ENCODE data around the gene RNF208. TPM values are rescaled to one million over a fixed set of nuclear protein-coding genes. Genes with fewer than 3 reads are reported as not detected.

Gene RNF208
- polyA plus RNA-seq, 1 donor (not counting 4 experiments of a cell fraction or from before 2014, with no cell fraction given): not detected

DNA sequence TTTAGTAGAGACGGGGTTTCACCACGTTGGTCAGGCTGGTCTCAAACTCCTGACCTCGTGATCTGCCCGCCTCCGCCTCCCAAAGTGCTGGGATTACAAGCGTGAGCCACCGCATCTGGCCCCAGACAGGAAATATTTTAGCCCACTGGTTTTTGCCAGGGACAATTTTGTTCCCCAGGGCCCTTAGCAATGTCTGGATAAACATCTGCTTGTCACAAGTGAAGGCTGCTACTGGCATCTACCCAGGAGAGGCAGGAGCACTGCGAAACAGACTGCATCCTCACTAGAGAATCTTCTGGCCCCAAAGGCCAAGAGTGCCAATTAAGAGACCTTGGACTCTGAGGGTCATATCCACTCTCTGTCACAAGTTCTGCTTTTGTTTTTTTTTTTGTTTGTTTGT lies 19.1 kb downstream of the RNF208 start:
- no peaks in the 10 kb centered on the region for H4K20me1 ChIP-seq (ENCODE audit: control insufficient read depth, extremely low read depth, insufficient read depth, low read length)
- no peaks in the 10 kb centered on the region for H3K27me3 ChIP-seq (ENCODE audit: control insufficient read depth, extremely low read depth, insufficient read depth, low read length)
- TF ChIP-seq, protein P1, sequence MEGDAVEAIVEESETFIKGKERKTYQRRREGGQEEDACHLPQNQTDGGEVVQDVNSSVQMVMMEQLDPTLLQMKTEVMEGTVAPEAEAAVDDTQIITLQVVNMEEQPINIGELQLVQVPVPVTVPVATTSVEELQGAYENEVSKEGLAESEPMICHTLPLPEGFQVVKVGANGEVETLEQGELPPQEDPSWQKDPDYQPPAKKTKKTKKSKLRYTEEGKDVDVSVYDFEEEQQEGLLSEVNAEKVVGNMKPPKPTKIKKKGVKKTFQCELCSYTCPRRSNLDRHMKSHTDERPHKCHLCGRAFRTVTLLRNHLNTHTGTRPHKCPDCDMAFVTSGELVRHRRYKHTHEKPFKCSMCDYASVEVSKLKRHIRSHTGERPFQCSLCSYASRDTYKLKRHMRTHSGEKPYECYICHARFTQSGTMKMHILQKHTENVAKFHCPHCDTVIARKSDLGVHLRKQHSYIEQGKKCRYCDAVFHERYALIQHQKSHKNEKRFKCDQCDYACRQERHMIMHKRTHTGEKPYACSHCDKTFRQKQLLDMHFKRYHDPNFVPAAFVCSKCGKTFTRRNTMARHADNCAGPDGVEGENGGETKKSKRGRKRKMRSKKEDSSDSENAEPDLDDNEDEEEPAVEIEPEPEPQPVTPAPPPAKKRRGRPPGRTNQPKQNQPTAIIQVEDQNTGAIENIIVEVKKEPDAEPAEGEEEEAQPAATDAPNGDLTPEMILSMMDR (optimal IDR thresholded peaks at IDR 0.05 in 1 of 3, IDR thresholded peaks at IDR 0.05 in 1 of 3, conservative IDR thresholded peaks at IDR 0.05 in 1 of 3; ENCODE audit: extremely low read depth in 1 of 3, insufficient read depth in 2 of 3, low read length in 3 of 3): no peak
- no peak for TF ChIP-seq EZH2 (IDR thresholded peaks at IDR 0.05; ENCODE audit: low read length)
- peaks cover 0 to 3% of the 10 kb centered on the region in 2 experiments for H3K36me3 ChIP-seq (ENCODE audit: control insufficient read depth in 2 of 2, extremely low read depth in 1 of 2, insufficient read depth in 2 of 2, low read length in 2 of 2)
- H3K4me2 ChIP-seq (ENCODE audit: control insufficient read depth, extremely low read depth, insufficient read depth, low read depth, low read length): no peak overlapping the region
- H3K4me3 ChIP-seq (ENCODE audit: control insufficient read depth in 2 of 3, extremely low read depth in 1 of 3, insufficient read depth in 2 of 3, low read depth in 1 of 3, low read length in 3 of 3): no peak overlapping the region
- DNase-seq (ENCODE audit: low read depth, low spot score) (no peak), FAIRE-seq (no peak)
- H3K27ac ChIP-seq (ENCODE audit: control insufficient read depth, insufficient read depth, low read length): no peak overlapping the region
- H3K9me3 ChIP-seq (ENCODE audit: control insufficient read depth, low read depth, low read length): no peaks in the 10 kb centered on the region
- H3K9me1 ChIP-seq (ENCODE audit: control insufficient read depth, extremely low read depth, insufficient read depth, low read length): no peaks in the 10 kb centered on the region
- dilution Hi-C loops (cut with MboI; ENCODE audit: extremely low pct_ligation_motif_present, low sequenced_read_pairs): no loop called here
- H2AFZ ChIP-seq (ENCODE audit: control insufficient read depth, low read length): no peak overlapping the region
- no peak overlapping the region for H3K9ac ChIP-seq (ENCODE audit: control insufficient read depth, extremely low read depth, insufficient read depth, low read length)
- peaks cover 53% of the 10 kb centered on the region for H3K79me2 ChIP-seq (ENCODE audit: control insufficient read depth, insufficient read depth, low read length)
- peaks cover 42% of the 10 kb centered on the region for H3K4me1 ChIP-seq (ENCODE audit: control insufficient read depth, extremely low read depth, insufficient read depth, low read length)

DNA sequence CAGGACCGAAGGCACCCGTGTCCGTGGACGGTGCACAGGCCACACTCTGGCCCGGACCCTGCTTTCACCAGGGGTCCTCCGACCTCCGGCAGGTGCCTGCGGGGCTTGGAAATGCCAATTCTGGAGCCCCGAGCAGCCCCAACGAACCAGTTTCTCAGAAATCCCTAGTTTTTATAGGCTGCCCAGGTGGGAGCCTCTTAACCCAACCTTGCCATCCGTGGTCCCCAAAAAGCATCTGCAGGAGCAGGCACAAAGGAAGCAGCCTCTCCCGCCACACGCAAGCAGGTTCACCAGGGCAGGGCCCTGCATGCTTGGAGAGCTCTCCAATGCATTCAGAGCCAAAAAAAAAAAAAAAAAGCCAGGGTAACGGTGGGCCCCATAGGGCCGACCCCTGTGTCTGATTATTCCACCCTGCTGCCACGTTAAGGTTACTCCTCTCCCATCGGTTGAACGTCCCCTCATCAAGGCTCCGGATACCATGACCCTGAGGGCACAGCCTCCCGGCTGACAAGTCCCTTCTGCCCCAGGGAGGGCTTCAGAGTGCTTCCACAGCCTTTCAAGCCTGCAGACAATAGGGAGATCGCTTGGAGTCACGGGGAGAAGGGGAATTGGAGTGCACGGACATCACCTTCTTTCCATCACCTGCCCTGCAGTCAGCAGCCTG lies 20.7 kb downstream of the RNF208 start:
- Histone ChIP-seq H3K9me1 (ENCODE audit: control insufficient read depth, extremely low read depth, insufficient read depth, low read length) (no peaks in the 10 kb centered on the region), H3K36me3 (ENCODE audit: control insufficient read depth in 2 of 2, extremely low read depth in 1 of 2, insufficient read depth in 2 of 2, low read length in 2 of 2) (no peaks in the 10 kb centered on the region), H3K27ac (ENCODE audit: control insufficient read depth, insufficient read depth, low read length) (peak overlapping the region; percentile 47), H3K4me3 (ENCODE audit: control insufficient read depth in 2 of 3, extremely low read depth in 1 of 3, insufficient read depth in 2 of 3, low read depth in 1 of 3, low read length in 3 of 3) (peak overlapping the region; percentile 64 to 81 (median 71)), H4K20me1 (ENCODE audit: control insufficient read depth, extremely low read depth, insufficient read depth, low read length) (peaks cover 2% of the 10 kb centered on the region), H3K4me1 (ENCODE audit: control insufficient read depth, extremely low read depth, insufficient read depth, low read length) (peaks cover 39% of the 10 kb centered on the region), H3K9ac (ENCODE audit: control insufficient read depth, extremely low read depth, insufficient read depth, low read length) (peak overlapping the region; percentile 77), H3K9me3 (ENCODE audit: control insufficient read depth, low read depth, low read length) (no peaks in the 10 kb centered on the region), H3K4me2 (ENCODE audit: control insufficient read depth, extremely low read depth, insufficient read depth, low read depth, low read length) (peak overlapping the region; percentile 93), H2AFZ (ENCODE audit: control insufficient read depth, low read length) (peak overlapping the region; percentile 71), H3K27me3 (ENCODE audit: control insufficient read depth, extremely low read depth, insufficient read depth, low read length) (no peaks in the 10 kb centered on the region), H3K79me2 (ENCODE audit: control insufficient read depth, insufficient read depth, low read length) (peaks cover 41% of the 10 kb centered on the region)
- dilution Hi-C loops (cut with MboI; ENCODE audit: extremely low pct_ligation_motif_present, low sequenced_read_pairs): no loop called here
- DNase-seq (ENCODE audit: low read depth, low spot score) (no peak), FAIRE-seq (no peak)
- TF ChIP-seq, protein P1 (optimal IDR thresholded peaks at IDR 0.05 in 1 of 3, IDR thresholded peaks at IDR 0.05 in 1 of 3, conservative IDR thresholded peaks at IDR 0.05 in 1 of 3; ENCODE audit: extremely low read depth in 1 of 3, insufficient read depth in 2 of 3, low read length in 3 of 3): no peak
- no peak for TF ChIP-seq EZH2 (IDR thresholded peaks at IDR 0.05; ENCODE audit: low read length)
